Thymus (tissue), 11 donors: ENCODE results near the gene NCAN. TPM values are rescaled to one million over a fixed set of nuclear protein-coding genes. Genes with fewer than 3 reads are reported as not detected.
A peak's percentile ranks its signal among the peaks of the same experiment; 100 is the strongest.
"Not testable (repeated sequence)": the region's sequence is repeated elsewhere in the genome, so short reads cannot be mapped to it uniquely, and the experiment has no call there.

Experiments
- DNase-seq, 9 donors: peaks; one replicate each; pipeline ENCODE4 v3.0.0-alpha.2; 2013; ENCODE audit warnings: low spot score in 9 of 9, low read depth in 6 of 9, missing footprints in 1 of 9
- H3K27ac ChIP-seq, 2 donors: one replicate each; pipeline ENCODE4 v1.5.1; 2013; ENCODE audit warnings: control low read depth in 1 of 2, low read depth in 1 of 2, low read length in 1 of 2, mild to moderate bottlenecking in 1 of 2, moderate library complexity in 1 of 2
- H3K27me3 ChIP-seq, 2 donors: one replicate each; pipeline ENCODE4 v1.5.1; 2013; ENCODE audit warnings: low read length in 1 of 2; ENCODE audit not compliant: control insufficient read depth in 2 of 2, insufficient read depth in 1 of 2
- H3K36me3 ChIP-seq, 2 donors: one replicate each; pipeline ENCODE4 v1.5.1; 2013; ENCODE audit warnings: low read length in 1 of 2, mild to moderate bottlenecking in 1 of 2, moderate library complexity in 1 of 2; ENCODE audit not compliant: control insufficient read depth in 2 of 2, insufficient read depth in 2 of 2
- H3K4me1 ChIP-seq, 2 donors: one replicate each; pipeline ENCODE4 v1.5.1; 2013; ENCODE audit warnings: low read length in 2 of 2; ENCODE audit not compliant: control insufficient read depth in 2 of 2, insufficient read depth in 2 of 2
- H3K4me3 ChIP-seq, 2 donors: one replicate each; pipeline ENCODE4 v1.5.1; 2013; ENCODE audit warnings: low read length in 2 of 2, control low read depth in 1 of 2, mild to moderate bottlenecking in 1 of 2
- H3K9me3 ChIP-seq, 2 donors: one replicate each; pipeline ENCODE4 v1.5.1; 2013; ENCODE audit warnings: low read length in 1 of 2, mild to moderate bottlenecking in 1 of 2; ENCODE audit not compliant: control insufficient read depth in 2 of 2, insufficient read depth in 1 of 2
- WGBS: extraction: QIAGEN DNeasy Blood & Tissue Kit; methylation state at CpG from one replicate; pipeline ENCODE4 v1.1.7; 2013; 5-methylcytosine and 5-hydroxymethylcytosine counted together
- polyA plus RNA-seq: library from polyadenylated mRNA; stranded (reverse); fragments of 200-250 nt; gene quantifications from one replicate; pipeline ENCODE4 v1.2.3, GENCODE V29; 2013
- total RNA-seq: library from RNA; stranded (reverse); fragments of 120-200 nt; gene quantifications from one replicate; pipeline ENCODE4 v1.2.4, GENCODE V29; 2013
- donor health status: healthy.

Gene NCAN
- total and polyA plus RNA-seq, 2 donors = 0.14 to 0.27 TPM

DNA sequence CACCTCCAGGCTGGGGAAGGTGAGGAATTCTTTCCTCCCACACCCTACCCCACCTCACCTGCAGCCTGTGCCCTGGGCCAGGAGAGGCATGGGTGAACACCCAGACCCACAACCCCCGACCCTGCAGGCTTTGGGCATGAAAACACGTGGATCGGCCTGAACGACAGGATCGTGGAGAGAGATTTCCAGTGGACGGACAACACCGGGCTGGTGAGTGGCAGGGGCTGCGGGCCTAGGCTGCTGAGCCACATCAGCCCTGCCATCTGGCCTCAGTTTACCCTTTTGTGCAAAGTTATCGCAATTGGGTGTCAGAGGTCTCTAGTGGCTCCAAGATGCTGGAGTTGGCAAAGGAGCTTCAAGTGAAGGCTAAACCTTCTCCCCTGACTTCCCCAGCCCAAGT, 28.7 kb downstream of the NCAN start:
- no peaks in the 10 kb centered on the region for H3K9me3 ChIP-seq
- H3K4me1 ChIP-seq = no peaks in the 10 kb centered on the region
- 86% methylated on average over 9 of the region's 9 CpGs for WGBS
- peaks cover 0 to 4% of the 10 kb centered on the region in 2 donors for H3K27me3 ChIP-seq
- H3K36me3 ChIP-seq = no peaks in the 10 kb centered on the region
- H3K4me3 ChIP-seq = no peak overlapping the region
- DNase-seq = no peak
- H3K27ac ChIP-seq = no peak overlapping the region

DNA sequence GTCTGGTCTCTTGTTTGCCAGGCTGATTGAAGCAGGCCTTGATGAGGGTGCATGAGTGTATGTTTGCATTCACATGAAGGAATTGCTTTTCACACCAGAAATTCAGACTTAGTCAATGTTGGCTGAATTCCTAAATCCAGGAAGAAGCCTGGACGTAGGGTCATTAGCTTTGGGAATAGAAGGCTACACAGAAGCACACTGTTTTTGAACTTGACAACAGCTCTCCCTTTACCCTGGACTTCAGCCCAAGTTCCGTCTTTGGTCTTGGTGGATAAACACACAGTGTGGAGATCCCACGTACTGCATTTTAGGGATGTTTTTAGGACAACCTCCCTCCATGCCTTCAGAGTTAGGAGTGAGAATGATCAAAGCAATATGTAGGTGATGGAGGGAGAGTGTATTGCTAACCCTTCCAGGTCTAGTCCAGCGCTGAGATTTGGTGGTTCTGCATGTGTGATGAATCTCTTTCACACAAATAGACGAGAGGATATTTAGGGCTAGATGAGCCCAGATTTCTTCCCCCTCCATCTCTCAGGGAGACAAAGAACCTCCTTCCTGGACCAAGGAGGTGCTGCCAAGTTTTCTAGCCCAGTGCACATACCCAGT, 38.5 kb downstream of the NCAN start:
- H3K4me1 ChIP-seq = no peaks in the 10 kb centered on the region
- no peaks in the 10 kb centered on the region for H3K36me3 ChIP-seq
- 86% methylated on average over 5 of the region's 5 CpGs for WGBS
- peaks cover 0 to 10% of the 10 kb centered on the region in 2 donors for H3K27me3 ChIP-seq
- no peak for DNase-seq
- H3K9me3 ChIP-seq = no peaks in the 10 kb centered on the region
- H3K27ac ChIP-seq = no peak overlapping the region
- H3K4me3 ChIP-seq = no peak overlapping the region

DNA sequence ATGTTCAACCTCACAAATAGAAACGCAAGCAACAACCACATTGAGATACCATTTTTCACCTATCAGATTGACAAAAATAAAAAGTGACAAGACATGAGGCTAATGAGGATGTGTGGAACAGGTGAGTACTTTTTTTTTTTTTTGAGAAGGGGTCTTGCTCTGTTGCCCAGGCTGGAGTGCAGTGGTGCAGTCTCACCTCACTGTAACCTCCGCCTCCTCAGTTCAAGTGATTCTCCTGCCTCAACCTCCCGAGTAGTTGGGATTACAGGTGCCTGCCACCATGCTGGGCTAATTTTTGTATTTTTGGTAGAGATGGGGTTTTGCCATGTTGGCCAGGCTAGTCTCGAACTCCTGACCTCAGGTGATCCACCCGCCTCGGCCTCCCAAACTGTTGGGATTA, 41.7 kb downstream of the NCAN start:
- WGBS = 97% methylated on average over 6 of the region's 6 CpGs
- not testable (repeated sequence) for DNase-seq, H3K4me3 ChIP-seq, H3K36me3 ChIP-seq, H3K4me1 ChIP-seq, H3K27ac ChIP-seq, H3K9me3 ChIP-seq
- peaks cover 0 to 26% of the 10 kb centered on the region in 2 donors for H3K27me3 ChIP-seq

DNA sequence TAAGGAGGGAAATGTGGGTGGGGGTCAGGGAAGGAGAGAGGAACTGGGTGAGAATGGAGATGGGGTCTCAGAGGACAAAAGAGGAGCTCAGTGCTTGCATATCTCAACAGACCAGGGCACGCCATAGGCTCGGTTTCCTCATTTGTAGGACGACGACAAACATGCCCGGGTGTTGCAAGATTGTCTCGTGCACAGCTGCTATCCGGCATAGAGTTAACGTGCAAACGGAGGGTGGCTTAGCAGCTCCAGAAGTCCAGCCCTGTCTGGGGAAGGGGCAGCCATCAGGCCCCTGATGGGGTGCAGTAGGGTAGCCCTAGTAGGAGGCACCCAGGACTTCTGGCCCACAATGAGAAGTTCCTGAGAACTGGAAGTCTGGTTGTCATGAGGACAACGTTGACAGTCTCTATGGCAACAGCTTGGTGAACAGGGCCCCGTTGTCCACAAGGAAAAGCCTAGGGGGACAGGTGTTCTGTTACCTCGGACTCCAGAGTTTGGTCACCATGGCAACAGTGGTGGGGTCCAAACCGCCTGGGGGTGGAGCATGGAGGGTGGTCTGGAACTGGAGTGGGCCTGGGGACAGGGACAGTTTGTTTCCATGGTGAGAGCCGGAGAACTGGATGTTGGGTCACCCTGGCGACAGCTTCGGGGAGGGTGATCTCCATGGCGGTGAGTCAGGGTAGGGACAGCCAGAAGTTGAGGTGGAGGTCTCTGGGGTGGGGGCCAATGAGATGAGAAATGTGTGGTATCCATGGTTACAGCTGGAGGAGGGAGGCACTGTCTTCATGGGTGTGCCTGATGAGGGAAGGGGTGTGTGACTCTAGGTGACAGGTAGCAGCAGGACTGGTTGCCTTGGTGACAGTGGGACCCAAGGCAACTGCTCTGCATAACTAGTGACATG, 44.6 kb downstream of the NCAN start:
- Histone ChIP-seq H3K27me3 (peaks cover 9 to 51% of the 10 kb centered on the region in 2 donors), H3K4me3 (no peak overlapping the region), H3K36me3 (no peaks in the 10 kb centered on the region), H3K27ac (no peak overlapping the region), H3K4me1 (no peaks in the 10 kb centered on the region), H3K9me3 (no peaks in the 10 kb centered on the region)
- 67% methylated on average over 17 of the region's 17 CpGs for WGBS
- no peak for DNase-seq

DNA sequence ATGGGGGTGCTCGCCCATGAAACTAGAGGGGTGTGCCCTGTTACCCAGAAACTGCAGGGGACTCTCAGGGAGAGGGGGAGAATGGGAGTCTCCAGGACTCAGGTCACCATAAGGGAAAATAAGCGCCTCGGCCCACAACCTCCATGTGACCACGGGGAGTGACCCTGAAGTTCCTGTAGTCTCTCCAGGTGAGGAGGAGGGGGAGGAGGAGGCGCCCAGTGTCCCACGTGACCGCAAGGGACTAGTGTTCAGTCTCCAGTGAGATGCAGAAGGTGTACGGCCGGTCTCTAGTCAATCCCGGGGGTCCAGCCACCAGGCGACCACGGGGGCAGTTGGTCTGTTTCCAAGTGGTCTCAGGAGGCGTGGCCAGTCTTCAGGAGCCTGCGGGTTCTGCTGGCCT, 45.4 kb downstream of the NCAN start:
- H3K4me1 ChIP-seq = no peaks in the 10 kb centered on the region
- H3K9me3 ChIP-seq = no peaks in the 10 kb centered on the region
- H3K27me3 ChIP-seq = peaks cover 17 to 56% of the 10 kb centered on the region in 2 donors
- no peak for DNase-seq
- WGBS = 78% methylated on average over 14 of the region's 14 CpGs
- H3K4me3 ChIP-seq = no peak overlapping the region
- H3K27ac ChIP-seq = no peak overlapping the region
- H3K36me3 ChIP-seq = no peaks in the 10 kb centered on the region

DNA sequence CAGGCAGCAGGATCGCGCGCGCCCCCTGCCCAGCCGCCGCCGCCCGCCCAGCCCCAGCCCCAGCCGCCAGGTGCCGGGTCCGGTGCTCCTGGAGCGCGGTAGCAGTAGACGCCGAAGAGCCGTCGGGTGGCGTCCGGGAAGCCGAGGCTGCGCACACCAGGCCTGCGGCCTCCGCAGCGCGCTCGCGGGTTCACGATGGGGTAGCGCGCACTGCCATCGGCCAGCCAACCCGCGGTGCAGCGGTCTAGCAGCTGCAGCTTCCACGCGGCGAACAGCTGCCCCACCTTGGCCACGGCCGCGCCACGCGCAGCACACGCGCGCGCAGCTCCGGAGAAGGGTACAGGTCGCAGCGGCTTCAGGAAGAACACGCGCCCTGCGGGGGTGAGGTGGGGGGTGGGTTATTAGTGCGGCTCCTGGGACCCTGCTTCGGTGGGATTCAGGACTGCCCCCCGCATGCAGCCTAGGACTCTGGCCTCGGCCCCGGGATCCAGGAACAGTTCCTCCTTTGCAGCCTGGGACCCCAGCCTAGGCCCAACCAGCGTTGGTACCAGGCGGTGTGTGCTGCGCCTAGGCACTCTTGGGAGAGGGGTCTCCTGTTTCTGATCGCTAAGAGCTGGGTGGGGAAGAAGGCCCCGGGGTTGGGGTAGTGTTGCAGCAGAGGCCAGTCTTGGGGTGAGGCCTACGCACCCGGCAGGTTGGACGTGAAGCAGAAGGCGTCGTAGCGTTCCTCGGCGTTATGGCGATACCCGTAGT, 46.3 kb downstream of the NCAN start:
- WGBS = 83% methylated on average over 72 of the region's 72 CpGs
- DNase-seq = no peak
- no peaks in the 10 kb centered on the region for H3K36me3 ChIP-seq
- H3K27ac ChIP-seq = no peak overlapping the region
- no peak overlapping the region for H3K4me3 ChIP-seq
- H3K9me3 ChIP-seq = no peaks in the 10 kb centered on the region
- peaks cover 21 to 63% of the 10 kb centered on the region in 2 donors for H3K27me3 ChIP-seq
- no peaks in the 10 kb centered on the region for H3K4me1 ChIP-seq

DNA sequence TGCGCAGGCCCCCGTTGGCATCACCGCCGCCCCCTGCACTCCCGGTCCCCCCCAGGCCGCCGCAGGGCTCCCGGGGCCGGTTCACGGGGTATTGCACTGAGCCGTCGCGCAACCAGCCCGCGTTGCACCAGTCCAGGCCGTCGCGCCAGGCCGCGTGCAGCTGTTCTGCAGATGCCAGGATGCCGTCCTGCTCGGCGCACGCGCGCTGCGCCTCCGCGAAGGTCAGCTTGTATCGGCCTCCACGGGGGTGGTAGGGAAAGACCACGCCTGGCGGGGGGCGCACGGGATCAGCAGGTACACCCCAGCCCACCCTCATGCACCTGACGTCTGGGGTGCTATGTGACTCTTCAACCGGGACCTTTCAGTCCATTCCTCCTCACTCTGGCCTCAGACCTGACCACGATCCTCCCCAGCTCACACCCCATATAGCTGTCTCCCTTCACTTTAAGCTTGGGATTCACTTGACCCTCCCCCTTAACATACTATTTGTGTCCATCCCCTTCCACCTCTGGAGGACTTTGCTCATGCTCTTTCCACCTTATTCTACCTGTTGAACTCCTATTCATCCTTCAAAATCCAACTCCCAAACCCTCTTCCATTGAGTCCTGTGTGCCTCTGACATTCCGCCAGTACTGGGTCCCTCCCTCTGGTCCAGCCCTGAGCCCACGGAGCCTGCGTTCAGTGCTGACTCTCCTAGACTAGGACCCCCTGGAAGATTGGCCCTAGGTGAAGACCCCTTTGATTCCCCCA, 47.0 kb downstream of the NCAN start:
- Histone ChIP-seq H3K4me1 (no peaks in the 10 kb centered on the region), H3K36me3 (no peaks in the 10 kb centered on the region), H3K9me3 (no peaks in the 10 kb centered on the region), H3K27ac (no peak overlapping the region), H3K4me3 (no peak overlapping the region), H3K27me3 (peaks cover 23 to 71% of the 10 kb centered on the region in 2 donors)
- 96% methylated on average over 41 of the region's 41 CpGs for WGBS
- no peak for DNase-seq

DNA sequence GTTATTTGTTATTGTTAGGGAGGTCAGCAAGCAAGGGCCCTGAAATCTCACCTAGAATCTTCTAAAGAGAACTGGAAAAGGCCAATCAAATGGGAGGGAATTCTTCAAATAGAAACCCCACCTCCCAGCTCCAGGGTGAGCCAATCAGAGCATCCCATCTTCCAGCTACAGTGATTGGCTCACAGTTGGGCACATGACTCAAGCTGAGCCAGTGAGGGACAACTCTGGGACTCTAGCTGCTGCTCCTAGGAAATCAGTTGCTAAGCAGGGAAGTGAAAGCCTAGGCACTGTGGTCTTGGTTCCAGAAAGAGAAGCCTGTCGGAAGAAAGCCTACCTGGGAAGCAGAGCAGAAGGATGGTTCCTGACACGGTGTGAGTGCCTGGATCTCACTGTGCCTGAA, 48.0 kb downstream of the NCAN start:
- peak in 1 of 9 donors; percentile 10 for DNase-seq
- Histone ChIP-seq H3K4me1 (no peaks in the 10 kb centered on the region), H3K27ac (no peak overlapping the region), H3K27me3 (peaks cover 26 to 79% of the 10 kb centered on the region in 2 donors), H3K9me3 (no peaks in the 10 kb centered on the region), H3K36me3 (no peaks in the 10 kb centered on the region), H3K4me3 (no peak overlapping the region)
- WGBS = 75% methylated on average over 2 of the region's 2 CpGs
